HepG2 (cell line): Measurements from ENCODE around the gene ZNF839. TPM values are rescaled to one million over a fixed set of nuclear protein-coding genes. Genes with fewer than 3 reads are reported as not detected.
"Not testable (repeated sequence)": the region's sequence is repeated elsewhere in the genome, so short reads cannot be mapped to it uniquely, and the experiment has no call there.

Experiments
- ATAC-seq: fragments of 200-7000 bp; cut with Tn5 transposase; 3 replicates; pipeline ENCODE4 v1.9.1; 2020; ENCODE audit warnings: mild to moderate bottlenecking, moderate library complexity
- BruUV-seq: library from RNA; stranded (reverse); fragments of 400-500 nt; replicated peaks from 2 replicates; lab custom pipeline; 2021; lab: Mats Ljungman, UMichigan
- CTCF ChIA-PET: fragments of 300-600 bp; formaldehyde crosslinking; extraction: SDS; loops from one replicate; lab custom pipeline; 2021; ENCODE audit warnings: low total read pairs, inconsistent platforms, low intra/inter-chr PET ratio; lab: Yijun Ruan, JAX
- POLR2A ChIA-PET: fragments of 350-600 bp; sonication (Branson Sonifier 250); formaldehyde crosslinking; loops from one replicate; lab custom pipeline; 2020; ENCODE audit warnings: antibody characterized with exemption, inconsistent platforms; lab: Yijun Ruan, JAX
- DNase-seq: peaks from one replicate; pipeline ENCODE4 v3.0.0-alpha.2; 2015; ENCODE audit warnings: low spot score
- FAIRE-seq: peaks from 3 replicates; lab custom pipeline; 2011; peaks lifted over from hg19 to GRCh38; lab: Jason Lieb, UNC
- H2AFZ ChIP-seq: one replicate; pipeline ENCODE4 v1.6.1; 2011; ENCODE audit warnings: low read length, inconsistent platforms
- H3K27ac ChIP-seq: fragments of 300-600 bp; 3 replicates; pipeline ENCODE4 v1.8.0; 2011; ENCODE audit warnings: mixed run types, mild to moderate bottlenecking, mixed read lengths, low read length, inconsistent platforms; ENCODE audit not compliant: insufficient read depth; ENCODE audit errors: extremely low read length
- H3K27me3 ChIP-seq, 2 experiments: fragments of 200-600 bp in 1 of 2; 2 replicates in 1 of 2; 3 replicates in 1 of 2; pipeline versions ENCODE4 v1.6.0 to v1.8.0; 2011; ENCODE audit warnings: low read length in 2 of 2, mild to moderate bottlenecking in 2 of 2, moderate library complexity in 2 of 2, inconsistent platforms in 1 of 2; ENCODE audit not compliant: insufficient read depth in 2 of 2, control insufficient read depth in 1 of 2
- H3K36me3 ChIP-seq, 2 experiments: fragments of 200-600 bp in 1 of 2; replicated peaks in 1 of 2; 2 replicates in 1 of 2; 3 replicates in 1 of 2; pipeline versions ENCODE4 v1.5.1 to v1.8.0; 2011; ENCODE audit warnings: low read length in 2 of 2, inconsistent platforms in 1 of 2; ENCODE audit not compliant: insufficient read depth in 2 of 2, control insufficient read depth in 1 of 2
- H3K4me1 ChIP-seq: 2 replicates; pipeline ENCODE4 v1.5.1; 2012; ENCODE audit warnings: low read length, inconsistent platforms; ENCODE audit not compliant: insufficient read depth
- H3K4me2 ChIP-seq: 2 replicates; pipeline ENCODE4 v1.6.0; 2011; ENCODE audit warnings: low read depth, low read length, inconsistent platforms
- H3K4me3 ChIP-seq, 3 experiments: fragments of 200-600 bp in 1 of 3; sonication (generic), shearing (Covaris generic) in 1 of 3; replicated peaks in 1 of 3; 2 replicates each; pipeline ENCODE4 v1.5.1; 2011 to 2016; ENCODE audit warnings: low read length in 3 of 3, inconsistent platforms in 2 of 3, low read depth in 2 of 3, mild to moderate bottlenecking in 2 of 3, control low read depth in 1 of 3, mixed read lengths in 1 of 3; ENCODE audit not compliant: insufficient read depth in 1 of 3
- H3K79me2 ChIP-seq: one replicate; pipeline ENCODE4 v1.6.1; 2011; ENCODE audit warnings: low read length, inconsistent platforms; ENCODE audit not compliant: insufficient read depth
- H3K9ac ChIP-seq: 2 replicates; pipeline ENCODE4 v1.6.0; 2011; ENCODE audit warnings: mild to moderate bottlenecking, low read depth, low read length, inconsistent platforms; ENCODE audit not compliant: insufficient read depth
- H3K9me3 ChIP-seq: 2 replicates; pipeline ENCODE4 v1.5.1; 2012; ENCODE audit warnings: mild to moderate bottlenecking, low read length
- H4K20me1 ChIP-seq: 2 replicates; pipeline ENCODE4 v1.6.0; 2011; ENCODE audit warnings: inconsistent platforms, mild to moderate bottlenecking, low read length, moderate library complexity; ENCODE audit not compliant: insufficient read depth
- AGO2 ChIP-seq: fragments of 200-400 bp; formaldehyde crosslinking; optimal IDR thresholded peaks from 2 replicates; pipeline ENCODE3; 2017; ENCODE audit warnings: mild to moderate bottlenecking, low read depth, low read length, moderate library complexity
- WGBS: methylation state at CpG from one replicate; pipeline ENCODE4 v1.1.6; 2017; ENCODE audit warnings: low lambda C conversion rate; 5-methylcytosine and 5-hydroxymethylcytosine counted together
- in situ Hi-C: cut with HindIII; loops from 2 replicates; pipeline ENCODE4 v1.10.0; 2017; ENCODE audit warnings: low pct_unique_long_range_greater_than_20kb; ENCODE audit not compliant: extremely low pct_ligation_motif_present
- intact Hi-C: fragments of 100-400 bp; cut with micrococcal nuclease; formaldehyde crosslinking; loops from one replicate; pipeline ENCODE4 v1.10.0; 2022; ENCODE audit not compliant: unreplicated experiment
- polyA plus RNA-seq, 8 experiments: library from polyadenylated mRNA; depleted of rRNA in 3 of 8; stranded (reverse) in 7 of 8; unstranded in 1 of 8; fragments of >200 nt; fragmentation: Illumina TruSeq in 4 of 8; extraction: Trizol in 4 of 8; gene quantifications; 2 replicates each; pipeline versions ENCODE4 v1.2.1 to v1.2.3, GENCODE V29; 2011 to 2016; ENCODE audit warnings: low read depth in 4 of 8, missing spikeins in 1 of 8, mixed read lengths in 1 of 8; ENCODE audit not compliant: insufficient read depth in 1 of 8
- total RNA-seq, 5 experiments: library from RNA; depleted of rRNA; stranded (reverse); fragments of >200 nt; fragmentation: Illumina TruSeq; extraction: Trizol; gene quantifications; 2 replicates each; pipeline ENCODE4 v1.2.3, GENCODE V29; 2016; ENCODE audit warnings: low read depth in 1 of 5
- TF ChIP-seq, protein P1 (sequence below): sonication (generic); formaldehyde crosslinking; IDR thresholded peaks from 2 replicates; pipeline ENCODE4 v1.5.0; 2020; ENCODE audit warnings: missing genetic modification reagents, mild to moderate bottlenecking, borderline replicate concordance

Gene ZNF839
- total and polyA plus RNA-seq, 2 of the 13 experiments (the other 11 are each of a cell fraction or from before 2014, with no cell fraction given), result 11.1 to 12.8 TPM

DNA sequence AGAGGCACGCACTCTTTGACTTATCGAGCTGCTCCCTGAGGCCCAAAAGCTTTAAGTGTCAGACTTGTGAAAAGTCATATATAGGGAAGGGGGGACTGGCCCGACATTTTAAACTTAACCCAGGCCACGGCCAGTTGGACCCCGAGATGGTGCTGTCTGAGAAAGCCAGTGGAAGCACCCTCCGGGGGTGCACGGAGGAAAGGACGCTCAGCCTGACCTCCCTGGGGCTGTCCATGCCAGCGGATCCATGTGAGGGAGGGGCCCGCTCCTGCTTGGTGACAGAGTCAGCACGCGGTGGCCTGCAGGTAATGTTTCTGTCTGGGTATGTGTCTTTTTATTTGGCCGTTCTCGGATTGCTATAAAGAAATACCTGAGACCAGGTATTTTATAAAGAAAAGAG is 7.0 kb downstream of the ZNF839 start:
- FAIRE-seq (no peak), DNase-seq (no peak), ATAC-seq (no peak)
- Histone ChIP-seq H4K20me1 (no peaks in the 10 kb centered on the region), H3K4me2 (no peak overlapping the region), H3K9ac (no peak overlapping the region), H3K4me1 (peaks cover 33% of the 10 kb centered on the region), H3K9me3 (no peaks in the 10 kb centered on the region), H2AFZ (no peak overlapping the region), H3K79me2 (no peaks in the 10 kb centered on the region), H3K4me3 (no peak overlapping the region), H3K36me3 (peaks cover 2% of the 10 kb centered on the region in 2 experiments; a peak in 3 of 5 replicates), H3K27ac (no peak overlapping the region), H3K27me3 (no peaks in the 10 kb centered on the region)
- BruUV-seq, result no TSS peak
- POLR2A ChIA-PET, result no interaction called here
- WGBS, result 100% methylated on average over 14 of the region's 14 CpGs
- TF ChIP-seq AGO2, result peak; percentile 48
- TF ChIP-seq, protein P1, sequence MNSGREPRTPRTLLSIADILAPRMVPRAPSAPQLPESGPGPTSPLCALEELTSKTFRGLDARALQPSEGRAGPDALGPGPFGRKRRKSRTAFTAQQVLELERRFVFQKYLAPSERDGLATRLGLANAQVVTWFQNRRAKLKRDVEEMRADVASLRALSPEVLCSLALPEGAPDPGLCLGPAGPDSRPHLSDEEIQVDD (CRISPR knock-in tag), result no peak
- CTCF ChIA-PET, result no interaction called here
- in situ Hi-C loops, result no loop called here
- intact Hi-C loops, result no loop called here

DNA sequence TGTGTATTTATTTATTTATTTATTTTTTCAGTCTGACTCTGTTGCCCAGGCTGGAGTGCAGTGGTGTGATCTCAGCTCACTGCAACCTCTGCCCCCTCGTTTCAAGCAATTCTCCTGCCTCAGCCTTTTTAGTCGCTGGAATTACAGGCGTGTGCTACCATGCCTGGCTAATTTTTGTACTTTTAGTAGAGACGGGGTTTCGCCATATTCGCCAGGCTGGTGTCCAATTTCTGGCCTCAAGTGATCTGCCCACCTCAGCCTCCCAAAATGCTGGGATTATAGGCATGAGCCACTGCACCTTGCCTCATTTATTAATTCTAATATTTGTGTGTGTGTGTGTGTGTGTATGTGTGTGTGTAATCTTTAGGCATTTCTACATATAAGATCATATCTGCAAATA is 9.8 kb downstream of the ZNF839 start:
- H3K9me3 ChIP-seq, BruUV-seq, H3K27ac ChIP-seq, H3K9ac ChIP-seq, intact Hi-C loops, DNase-seq, H3K27me3 ChIP-seq, ATAC-seq, POLR2A ChIA-PET, in situ Hi-C loops, H3K4me1 ChIP-seq, H2AFZ ChIP-seq, H3K79me2 ChIP-seq, H4K20me1 ChIP-seq, CTCF ChIA-PET, H3K4me2 ChIP-seq, FAIRE-seq, H3K4me3 ChIP-seq: not testable (repeated sequence)
- WGBS, result 93% methylated on average over 6 of the region's 6 CpGs
- H3K36me3 ChIP-seq, result peaks cover 5 to 12% of the 10 kb centered on the region in 2 experiments; a peak in 3 of 5 replicates
